WERI-Rb-1 (cell line): Measurements from ENCODE around the gene CHST7.

Experiments
- DNase-seq: peaks from one replicate; pipeline ENCODE4 v3.0.0-alpha.2; 2020
- H3K27ac ChIP-seq: fragments of 250-450 bp; sonication (Bioruptor Pico); 2 replicates; pipeline ENCODE4 v1.5.1; 2020; ENCODE audit warnings: mild to moderate bottlenecking, moderate library complexity
- H3K27me3 ChIP-seq: fragments of 250-450 bp; sonication (Bioruptor Pico); 2 replicates; pipeline ENCODE4 v1.5.1; 2021; ENCODE audit warnings: mild to moderate bottlenecking, low read depth, moderate library complexity; ENCODE audit not compliant: insufficient read depth, severe bottlenecking
- H3K36me3 ChIP-seq: fragments of 250-450 bp; sonication (Bioruptor Pico); 2 replicates; pipeline ENCODE4 v1.5.1; 2020; ENCODE audit warnings: mild to moderate bottlenecking, moderate library complexity
- H3K4me3 ChIP-seq: 2 replicates; pipeline ENCODE4 v1.5.1; 2011; ENCODE audit warnings: low read depth, mild to moderate bottlenecking, control low read depth, low read length
- H3K9me3 ChIP-seq: fragments of 250-450 bp; sonication (Bioruptor Pico); 2 replicates; pipeline ENCODE4 v1.5.1; 2021; ENCODE audit warnings: mild to moderate bottlenecking, moderate library complexity; ENCODE audit not compliant: severe bottlenecking
- TF ChIP-seq, protein P1 (sequence below): IDR thresholded peaks from 2 replicates; pipeline ENCODE4 v1.5.1; 2011; ENCODE audit warnings: low read depth, mild to moderate bottlenecking, control low read depth, inconsistent platforms, low read length

Gene CHST7

DNA sequence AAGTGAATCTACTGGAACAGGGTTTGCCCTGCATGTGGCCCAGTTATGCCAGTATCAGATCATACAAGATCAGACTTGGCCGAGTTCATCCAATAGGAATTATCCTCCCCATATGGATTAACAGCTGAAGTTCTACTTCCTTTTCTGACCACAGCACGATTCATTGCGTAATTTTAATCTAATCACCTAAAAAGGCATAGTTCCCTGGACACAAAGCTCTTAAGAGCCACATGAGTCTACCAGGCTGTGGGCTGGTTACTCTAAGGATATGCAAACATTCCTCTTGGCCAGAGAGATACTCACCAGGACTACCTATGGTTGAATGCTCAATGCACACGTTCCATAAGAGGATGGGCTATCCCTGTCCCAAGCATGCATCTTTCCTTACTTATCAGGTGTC, 46.9 kb downstream of the CHST7 start:
- Histone ChIP-seq H3K9me3 (no peaks in the 10 kb centered on the region), H3K36me3 (no peaks in the 10 kb centered on the region), H3K27ac (no peak overlapping the region), H3K4me3 (no peak overlapping the region), H3K27me3 (no peaks in the 10 kb centered on the region)
- TF ChIP-seq, protein P1, sequence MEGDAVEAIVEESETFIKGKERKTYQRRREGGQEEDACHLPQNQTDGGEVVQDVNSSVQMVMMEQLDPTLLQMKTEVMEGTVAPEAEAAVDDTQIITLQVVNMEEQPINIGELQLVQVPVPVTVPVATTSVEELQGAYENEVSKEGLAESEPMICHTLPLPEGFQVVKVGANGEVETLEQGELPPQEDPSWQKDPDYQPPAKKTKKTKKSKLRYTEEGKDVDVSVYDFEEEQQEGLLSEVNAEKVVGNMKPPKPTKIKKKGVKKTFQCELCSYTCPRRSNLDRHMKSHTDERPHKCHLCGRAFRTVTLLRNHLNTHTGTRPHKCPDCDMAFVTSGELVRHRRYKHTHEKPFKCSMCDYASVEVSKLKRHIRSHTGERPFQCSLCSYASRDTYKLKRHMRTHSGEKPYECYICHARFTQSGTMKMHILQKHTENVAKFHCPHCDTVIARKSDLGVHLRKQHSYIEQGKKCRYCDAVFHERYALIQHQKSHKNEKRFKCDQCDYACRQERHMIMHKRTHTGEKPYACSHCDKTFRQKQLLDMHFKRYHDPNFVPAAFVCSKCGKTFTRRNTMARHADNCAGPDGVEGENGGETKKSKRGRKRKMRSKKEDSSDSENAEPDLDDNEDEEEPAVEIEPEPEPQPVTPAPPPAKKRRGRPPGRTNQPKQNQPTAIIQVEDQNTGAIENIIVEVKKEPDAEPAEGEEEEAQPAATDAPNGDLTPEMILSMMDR, result no peak
- no peak for DNase-seq

DNA sequence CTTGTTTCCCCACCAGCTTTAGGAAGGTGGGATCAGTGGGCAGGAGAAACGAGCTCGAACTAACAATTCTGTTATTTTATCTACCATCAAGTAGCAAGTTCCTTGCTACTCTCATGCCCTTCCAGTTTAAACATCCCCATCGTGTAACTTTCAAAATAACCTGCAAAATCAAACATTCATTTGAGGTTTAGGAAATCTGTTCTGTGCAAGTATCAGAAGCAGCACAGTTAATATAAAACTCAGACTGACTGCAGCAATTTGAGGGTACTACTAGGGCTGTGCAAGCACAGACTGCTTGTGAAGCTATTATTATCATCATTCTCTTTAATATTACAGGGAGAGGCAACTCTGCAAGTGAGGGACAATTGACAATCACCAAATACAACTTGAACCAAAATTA, 48.0 kb downstream of the CHST7 start:
- Histone ChIP-seq H3K27me3 (no peaks in the 10 kb centered on the region), H3K4me3 (no peak overlapping the region), H3K36me3 (no peaks in the 10 kb centered on the region), H3K9me3 (no peaks in the 10 kb centered on the region), H3K27ac (no peak overlapping the region)
- DNase-seq, result no peak
- TF ChIP-seq, protein P1, result no peak

DNA sequence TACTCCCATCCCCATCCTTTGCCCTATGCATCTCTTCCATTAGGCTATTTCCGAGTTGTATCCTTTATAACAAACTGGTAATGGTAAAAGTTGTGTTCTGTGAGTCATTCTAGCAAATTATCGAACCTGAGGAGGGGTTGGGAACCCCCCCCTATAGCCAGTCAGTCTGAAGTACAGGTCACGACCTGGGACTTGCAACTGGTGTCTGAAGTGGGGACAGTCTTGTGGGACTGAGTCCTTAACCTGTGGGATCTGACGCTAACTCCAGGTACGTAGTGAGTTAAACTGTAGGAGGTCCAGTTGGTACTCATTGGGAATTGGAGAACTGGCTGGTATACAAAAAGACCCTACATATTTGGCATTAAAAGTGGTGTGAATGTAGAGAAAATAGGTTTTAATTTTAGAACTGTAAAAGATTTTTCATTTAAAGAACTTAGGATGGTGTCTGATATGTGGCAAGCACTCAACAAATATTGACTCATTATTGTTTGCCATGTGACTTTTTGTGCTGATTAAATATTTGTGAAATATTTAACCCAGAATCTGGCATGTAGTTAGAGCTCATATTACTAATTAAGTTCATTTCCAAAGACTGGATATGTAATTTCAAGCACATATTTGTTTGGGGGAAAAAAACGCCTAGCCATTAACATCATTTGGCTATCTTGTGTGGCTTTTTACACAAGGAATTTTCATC, 50.7 kb downstream of the CHST7 start:
- Histone ChIP-seq H3K27ac (no peak overlapping the region), H3K4me3 (no peak overlapping the region), H3K27me3 (no peaks in the 10 kb centered on the region), H3K9me3 (no peaks in the 10 kb centered on the region), H3K36me3 (no peaks in the 10 kb centered on the region)
- no peak for DNase-seq
- TF ChIP-seq, protein P1, result no peak

DNA sequence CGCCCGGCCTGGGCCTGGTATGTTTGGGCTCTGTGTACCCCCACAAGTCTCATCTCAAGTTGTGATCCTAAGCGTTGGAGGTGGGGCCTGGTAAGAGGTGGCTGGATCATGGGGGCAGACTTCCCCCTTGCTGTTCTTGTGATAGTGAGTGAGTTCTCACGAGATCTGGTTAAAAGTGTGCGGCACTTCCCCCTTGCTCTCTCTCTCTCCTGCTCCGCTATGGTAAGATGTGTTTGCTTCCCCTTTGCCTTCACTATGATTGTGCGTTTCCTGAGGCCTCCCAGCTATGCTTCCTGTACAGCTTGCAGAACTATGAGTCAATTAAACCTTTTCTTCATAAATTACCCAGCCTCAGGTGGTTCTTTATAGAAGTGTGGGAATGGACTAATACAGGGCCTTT, 53.0 kb downstream of the CHST7 start:
- no peaks in the 10 kb centered on the region for H3K27me3 ChIP-seq
- no peak overlapping the region for H3K4me3 ChIP-seq
- TF ChIP-seq, protein P1, result no peak
- H3K36me3 ChIP-seq, result no peaks in the 10 kb centered on the region
- H3K9me3 ChIP-seq, result no peaks in the 10 kb centered on the region
- H3K27ac ChIP-seq, result no peak overlapping the region
- no peak for DNase-seq

DNA sequence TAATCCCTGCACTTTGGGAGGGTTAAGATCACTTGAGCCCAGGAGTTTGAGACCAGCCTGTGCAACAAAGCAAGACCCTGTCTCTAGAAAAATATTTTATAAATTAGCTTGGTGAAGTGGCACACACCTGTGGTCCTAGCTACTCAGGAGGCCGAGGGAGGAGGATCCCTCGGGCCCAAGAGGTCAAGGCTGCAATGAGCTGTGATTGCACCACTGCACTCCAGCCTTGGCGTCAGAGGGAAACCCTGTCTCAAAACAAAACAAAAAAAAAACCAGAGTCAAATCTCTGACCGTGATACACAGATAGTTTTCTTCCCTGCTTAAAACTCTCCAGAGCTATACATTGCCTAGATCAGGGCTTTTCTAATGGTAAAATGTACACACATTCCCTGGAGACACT, 53.5 kb downstream of the CHST7 start:
- Histone ChIP-seq H3K27me3 (no peaks in the 10 kb centered on the region), H3K9me3 (no peaks in the 10 kb centered on the region), H3K27ac (no peak overlapping the region), H3K4me3 (no peak overlapping the region), H3K36me3 (no peaks in the 10 kb centered on the region)
- TF ChIP-seq, protein P1, result no peak
- DNase-seq, result no peak
